Prostate gland (tissue), 2 donors: ENCODE measurements around the gene SMG5.

Experiments used
- POLR2A ChIP-seq: fragments of 450-650 bp; IDR thresholded peaks from one replicate; pipeline ENCODE4 v1.6.1; 2016; ENCODE audit warnings: antibody characterized with exemption, mild to moderate bottlenecking
- TF ChIP-seq, protein P1 (sequence below), 4 experiments: fragments of 200-600 bp in 2 of 4; fragments of 450-650 bp in 2 of 4; sonication (generic) in 2 of 4; IDR thresholded peaks; 1 replicate in 3 of 4; 2 replicates in 1 of 4; pipeline ENCODE4 v1.5.1; 2016 to 2019; ENCODE audit warnings: antibody characterized with exemption in 4 of 4, mild to moderate bottlenecking in 2 of 4, moderate library complexity in 2 of 4

DNA sequence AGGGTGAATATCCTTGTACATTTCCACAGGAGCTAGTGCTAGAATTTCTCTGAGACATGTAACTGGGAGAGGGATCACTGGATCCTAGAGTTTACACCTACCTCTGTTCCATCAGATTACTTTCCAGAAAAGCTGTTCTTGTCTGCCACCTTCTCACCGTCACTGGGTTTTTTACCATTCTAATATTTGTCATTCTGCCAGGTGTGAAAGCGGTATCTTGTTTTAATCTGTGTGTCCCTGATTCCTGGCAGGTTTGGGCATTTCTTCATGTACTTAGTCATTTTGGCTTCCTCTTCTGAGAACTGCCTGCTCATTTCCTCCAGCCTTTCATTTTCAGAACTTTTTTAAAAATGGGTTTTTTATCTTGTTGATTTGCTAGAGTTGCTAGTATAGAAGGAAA lies 64.8 kb downstream of the SMG5 start:
- no peak for TF ChIP-seq POLR2A
- TF ChIP-seq, protein P1, sequence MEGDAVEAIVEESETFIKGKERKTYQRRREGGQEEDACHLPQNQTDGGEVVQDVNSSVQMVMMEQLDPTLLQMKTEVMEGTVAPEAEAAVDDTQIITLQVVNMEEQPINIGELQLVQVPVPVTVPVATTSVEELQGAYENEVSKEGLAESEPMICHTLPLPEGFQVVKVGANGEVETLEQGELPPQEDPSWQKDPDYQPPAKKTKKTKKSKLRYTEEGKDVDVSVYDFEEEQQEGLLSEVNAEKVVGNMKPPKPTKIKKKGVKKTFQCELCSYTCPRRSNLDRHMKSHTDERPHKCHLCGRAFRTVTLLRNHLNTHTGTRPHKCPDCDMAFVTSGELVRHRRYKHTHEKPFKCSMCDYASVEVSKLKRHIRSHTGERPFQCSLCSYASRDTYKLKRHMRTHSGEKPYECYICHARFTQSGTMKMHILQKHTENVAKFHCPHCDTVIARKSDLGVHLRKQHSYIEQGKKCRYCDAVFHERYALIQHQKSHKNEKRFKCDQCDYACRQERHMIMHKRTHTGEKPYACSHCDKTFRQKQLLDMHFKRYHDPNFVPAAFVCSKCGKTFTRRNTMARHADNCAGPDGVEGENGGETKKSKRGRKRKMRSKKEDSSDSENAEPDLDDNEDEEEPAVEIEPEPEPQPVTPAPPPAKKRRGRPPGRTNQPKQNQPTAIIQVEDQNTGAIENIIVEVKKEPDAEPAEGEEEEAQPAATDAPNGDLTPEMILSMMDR (IDR thresholded peaks at IDR 0.05), result no peak
